ENCODE data around the gene HNRNPL. TPM values are rescaled to one million over a fixed set of nuclear protein-coding genes. Genes with fewer than 3 reads are reported as not detected.
"Not testable (repeated sequence)": the region's sequence is repeated elsewhere in the genome, so short reads cannot be mapped to it uniquely, and the experiment has no call there.

Gene HNRNPL
- total RNA-seq, 1 experiment from 2014 or later: 443 TPM

- Histone ChIP-seq H3K27me3 (ENCODE audit: insufficient read depth, low read depth) (no peaks in the 10 kb centered on the region), H3K4me3 (no peak overlapping the region), H3K27ac (no peak overlapping the region; the same call in 1 of the 2 replicates), H3K79me2 (ENCODE audit: low read depth) (no peaks in the 10 kb centered on the region), H4K20me1 (ENCODE audit: insufficient read depth) (no peaks in the 10 kb centered on the region), H3K4me2 (no peak overlapping the region), H3K36me3 (ENCODE audit: low read depth) (no peaks in the 10 kb centered on the region), H3K9me2 (ENCODE audit: insufficient read depth) (no peaks in the 10 kb centered on the region), H3K9me3 (ENCODE audit: insufficient read depth, low read depth) (peaks cover 6% of the 10 kb centered on the region), H3F3A (ENCODE audit: insufficient read depth, low read depth) (peaks cover 19% of the 10 kb centered on the region), H2AFZ (no peak overlapping the region), H3K4me1 (replicated peaks; ENCODE audit: insufficient read depth) (peaks cover 21% of the 10 kb centered on the region)
- BruUV-seq (replicated peaks): no TSS peak
- intact Hi-C loops (cut with micrococcal nuclease; ENCODE audit: unreplicated experiment): no loop called here
- TF ChIP-seq EZH2 (IDR thresholded peaks at IDR 0.05; ENCODE audit: low read depth) (no peak), CTCF (conservative IDR thresholded peaks at IDR 0.05) (no peak)
- ChIA-PET CTCF (interaction anchor here (0.5 kb wide), 1 partner anchor 128 kb away, joined by 5 read pairs; no protein-coding TSS in a partner anchor), POLR2A (ENCODE audit: unreplicated experiment) (interaction anchor here (0.6 kb wide), 1 partner anchor 200 kb away, joined by 3 read pairs; no protein-coding TSS in a partner anchor)
- DNase-seq: no peak
Observed at GRCh38 chr19:38801359-38802095, 48.3 kb downstream of the HNRNPL start.

DNA sequence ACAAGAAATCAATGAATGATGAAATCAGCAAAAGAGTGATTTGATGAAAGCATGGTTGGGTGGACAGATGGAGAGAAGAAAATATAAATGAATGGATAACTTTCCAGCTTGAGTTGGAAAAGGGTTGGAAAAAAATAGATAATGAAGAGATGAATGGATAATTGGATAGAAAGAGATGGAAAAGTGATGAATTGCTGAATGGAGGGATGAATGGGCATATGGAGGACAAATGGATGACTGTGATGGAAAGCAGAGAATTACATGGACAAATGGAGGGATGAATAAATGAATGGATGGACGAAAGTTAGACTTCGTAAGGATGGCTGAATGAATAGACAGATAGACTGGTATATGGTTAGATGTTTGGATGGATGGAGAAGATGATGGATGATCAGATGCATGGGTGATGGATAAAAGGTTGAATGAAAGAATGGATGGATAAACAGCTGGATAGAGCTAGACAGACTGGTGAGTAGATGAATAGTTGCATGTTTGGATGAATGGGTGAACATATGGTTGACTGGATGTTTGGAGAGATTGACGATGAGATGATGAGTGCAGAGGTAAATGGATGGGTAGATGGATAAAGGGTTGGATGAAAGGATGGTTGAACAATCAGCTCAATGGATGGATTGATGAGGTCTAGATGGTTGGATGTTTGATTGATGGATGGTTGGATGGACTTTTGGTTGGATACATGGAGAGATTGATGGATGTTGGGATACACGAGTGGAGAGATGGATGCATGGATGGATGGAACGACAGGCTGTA lies 49.0 kb downstream of the HNRNPL start:
- DNase-seq: no peak
- H3K79me2 ChIP-seq (ENCODE audit: low read depth): no peaks in the 10 kb centered on the region
- peak overlapping the region; percentile 62; the same call in 1 of the 2 replicates for H3K4me2 ChIP-seq
- TF ChIP-seq EZH2 (IDR thresholded peaks at IDR 0.05; ENCODE audit: low read depth) (no peak), CTCF (conservative IDR thresholded peaks at IDR 0.05) (no peak)
- H3K27me3 ChIP-seq (ENCODE audit: insufficient read depth, low read depth): no peaks in the 10 kb centered on the region
- BruUV-seq (replicated peaks): no TSS peak
- H3K36me3 ChIP-seq (ENCODE audit: low read depth): no peaks in the 10 kb centered on the region
- H4K20me1 ChIP-seq (ENCODE audit: insufficient read depth): no peaks in the 10 kb centered on the region
- H3F3A ChIP-seq (ENCODE audit: insufficient read depth, low read depth): peaks cover 19% of the 10 kb centered on the region
- intact Hi-C loops (cut with micrococcal nuclease; ENCODE audit: unreplicated experiment): no loop called here
- no peak overlapping the region for H2AFZ ChIP-seq
- H3K27ac ChIP-seq: peak overlapping the region; percentile 96
- H3K9me2 ChIP-seq (ENCODE audit: insufficient read depth): no peaks in the 10 kb centered on the region
- CTCF ChIA-PET: interaction anchor here (0.5 kb wide), 1 partner anchor 128 kb away, joined by 5 read pairs; no protein-coding TSS in a partner anchor
- no peak overlapping the region for H3K4me3 ChIP-seq
- POLR2A ChIA-PET (ENCODE audit: unreplicated experiment): no interaction called here
- peaks cover 21% of the 10 kb centered on the region for H3K4me1 ChIP-seq (replicated peaks; ENCODE audit: insufficient read depth)
- peaks cover 6% of the 10 kb centered on the region for H3K9me3 ChIP-seq (ENCODE audit: insufficient read depth, low read depth)

DNA sequence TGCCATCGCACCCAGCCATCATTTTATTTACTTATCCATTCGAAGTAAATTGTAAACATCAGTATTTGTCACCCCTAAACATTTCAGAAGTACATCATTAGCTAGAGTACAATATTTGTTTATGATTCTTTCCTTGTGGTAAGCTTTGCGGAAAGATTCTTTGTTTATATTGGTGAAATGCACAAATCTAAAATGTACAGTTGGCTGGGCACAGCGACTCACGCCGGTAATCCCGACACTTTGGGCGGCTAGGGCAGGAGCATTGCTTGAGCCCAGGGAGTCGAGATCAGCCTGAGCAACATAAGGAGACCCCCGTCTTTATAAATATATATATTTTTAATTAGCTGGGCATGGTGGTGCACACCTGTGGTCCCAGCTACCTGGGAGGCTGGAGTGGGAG lies 50.7 kb downstream of the HNRNPL start:
- ChIA-PET POLR2A (ENCODE audit: unreplicated experiment) (interaction anchor here (0.6 kb wide), 1 partner anchor 637 kb away, joined by 3 read pairs; the partner anchor contains the start of gene RPS16), CTCF (interaction anchor here (0.6 kb wide), 2 partner anchors 66 to 410 kb away, joined by 3 to 4 read pairs; no protein-coding TSS in a partner anchor)
- peaks cover 19% of the 10 kb centered on the region for H3F3A ChIP-seq (ENCODE audit: insufficient read depth, low read depth)
- H3K9me3 ChIP-seq (ENCODE audit: insufficient read depth, low read depth): peaks cover 6% of the 10 kb centered on the region
- no peaks in the 10 kb centered on the region for H3K79me2 ChIP-seq (ENCODE audit: low read depth)
- BruUV-seq (replicated peaks): no TSS peak
- H3K4me2 ChIP-seq: peak overlapping the region; percentile 28
- H2AFZ ChIP-seq: no peak overlapping the region
- H3K36me3 ChIP-seq (ENCODE audit: low read depth): no peaks in the 10 kb centered on the region
- DNase-seq: peak in 1 of 2 experiments; percentile 46
- H3K27me3 ChIP-seq (ENCODE audit: insufficient read depth, low read depth): no peaks in the 10 kb centered on the region
- H4K20me1 ChIP-seq (ENCODE audit: insufficient read depth): no peaks in the 10 kb centered on the region
- no peak overlapping the region for H3K4me3 ChIP-seq
- intact Hi-C loops (cut with micrococcal nuclease; ENCODE audit: unreplicated experiment): loop anchor here (5.0 kb wide), 1 partner anchor 33 kb away; the partner anchor contains the start of gene ECH1
- no peak for TF ChIP-seq CTCF (conservative IDR thresholded peaks at IDR 0.05)
- no peak for TF ChIP-seq EZH2 (IDR thresholded peaks at IDR 0.05; ENCODE audit: low read depth)
- peak overlapping the region; percentile 96 for H3K27ac ChIP-seq
- peaks cover 21% of the 10 kb centered on the region for H3K4me1 ChIP-seq (replicated peaks; ENCODE audit: insufficient read depth)
- no peaks in the 10 kb centered on the region for H3K9me2 ChIP-seq (ENCODE audit: insufficient read depth)

DNA sequence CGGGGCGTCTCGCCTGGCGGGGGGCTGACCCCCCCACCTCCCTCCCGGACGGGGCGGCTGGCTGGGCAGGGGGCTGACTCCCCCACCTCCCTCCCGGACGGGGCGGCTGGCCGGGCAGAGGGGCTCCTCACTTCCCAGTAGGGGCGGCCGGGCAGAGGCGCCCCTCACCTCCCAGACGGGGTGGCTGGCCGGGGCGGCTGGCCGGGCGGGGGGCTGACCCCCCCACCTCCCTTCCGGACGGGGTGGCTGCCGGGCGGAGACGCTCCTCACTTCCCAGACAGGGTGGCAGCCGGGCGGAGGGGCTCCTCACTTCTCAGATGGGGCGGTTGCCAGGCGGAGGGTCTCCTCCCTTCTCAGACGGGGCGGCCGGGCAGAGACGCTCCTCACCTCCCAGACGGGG lies 52.0 kb downstream of the HNRNPL start:
- H3K36me3 ChIP-seq (ENCODE audit: low read depth); H3K9me3 ChIP-seq (ENCODE audit: insufficient read depth, low read depth); DNase-seq; H4K20me1 ChIP-seq (ENCODE audit: insufficient read depth); H3K9me2 ChIP-seq (ENCODE audit: insufficient read depth); POLR2A ChIA-PET (ENCODE audit: unreplicated experiment); CTCF ChIA-PET; H3K27me3 ChIP-seq (ENCODE audit: insufficient read depth, low read depth); H3K4me2 ChIP-seq; H3K27ac ChIP-seq; H3K79me2 ChIP-seq (ENCODE audit: low read depth); H2AFZ ChIP-seq; BruUV-seq (replicated peaks); H3K4me3 ChIP-seq: not testable (repeated sequence)
- H3F3A ChIP-seq (ENCODE audit: insufficient read depth, low read depth): peaks cover 19% of the 10 kb centered on the region
- intact Hi-C loops (cut with micrococcal nuclease; ENCODE audit: unreplicated experiment): loop anchor here (5.0 kb wide), 1 partner anchor 35 kb away; the partner anchor contains the start of gene ECH1
- peaks cover 30% of the 10 kb centered on the region for H3K4me1 ChIP-seq (replicated peaks; ENCODE audit: insufficient read depth)

All from PC-9 (cell line).